CD4-positive, alpha-beta T cell treated with Interleukin-17A for 1 hour (primary cell): Measurements from ENCODE around the gene SIGLEC15.

ENCODE experiments used
- DNase-seq: peaks from one replicate; pipeline ENCODE4 v3.0.0-alpha.2; 2020

Gene SIGLEC15

GRCh38 chr18:45887585-45887984 lies 62.1 kb downstream of the SIGLEC15 start:
- no peak for DNase-seq

- no peak for DNase-seq
These were observed 64.1 kb downstream of the SIGLEC15 start for GRCh38 chr18:45889419-45890064.

- no peak for DNase-seq
These were observed 65.1 kb downstream of the SIGLEC15 start for GRCh38 chr18:45890606-45891005.

DNA sequence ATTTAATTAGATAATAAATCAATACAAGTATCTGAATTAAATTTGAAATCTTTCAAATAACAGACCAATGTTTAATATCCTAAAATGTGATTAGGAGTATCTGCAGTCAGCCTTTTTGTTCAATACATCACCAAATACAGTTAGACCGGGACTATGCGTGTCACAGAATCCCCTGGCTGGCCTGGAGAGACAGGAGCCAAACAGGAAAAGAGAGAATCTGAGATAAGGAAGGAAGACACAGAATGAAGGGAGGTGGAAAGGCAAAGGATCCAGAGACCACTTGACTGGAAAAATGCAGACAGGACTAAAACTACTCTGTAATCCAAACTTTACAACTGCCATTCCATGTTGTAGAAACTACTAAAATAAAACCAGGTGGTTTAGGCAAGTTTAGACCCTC lies 66.3 kb downstream of the SIGLEC15 start:
- DNase-seq: no peak
